Immature natural killer cell (primary cell): ENCODE measurements around the gene RHOXF1. TPM values are rescaled to one million over a fixed set of nuclear protein-coding genes. Genes with fewer than 3 reads are reported as not detected.
"Not testable (repeated sequence)": the region's sequence is repeated elsewhere in the genome, so short reads cannot be mapped to it uniquely, and the experiment has no call there.

Source experiments
- DNase-seq, 3 donors: peaks; one replicate each; pipeline ENCODE4 v3.0.0; 2022; ENCODE audit warnings: mixed read lengths in 1 of 3
- H3K27ac Mint-ChIP-seq, 6 donors: one replicate each; pipeline ENCODE4 v1.8.0; 2020; ENCODE audit warnings: mixed read lengths in 6 of 6, mild to moderate bottlenecking in 5 of 6, inconsistent platforms in 4 of 6, moderate library complexity in 3 of 6
- H3K27me3 Mint-ChIP-seq, 3 donors: one replicate each; pipeline ENCODE4 v1.8.0; 2020 to 2021; ENCODE audit warnings: low read depth in 3 of 3, mild to moderate bottlenecking in 3 of 3, mixed read lengths in 3 of 3, moderate library complexity in 3 of 3, inconsistent platforms in 1 of 3
- H3K36me3 Mint-ChIP-seq, 3 donors: one replicate each; pipeline ENCODE4 v1.8.0; 2020; ENCODE audit warnings: mixed read lengths in 3 of 3, inconsistent platforms in 2 of 3, mild to moderate bottlenecking in 2 of 3
- H3K4me1 Mint-ChIP-seq, 2 donors: one replicate each; pipeline ENCODE4 v1.8.0; 2020; ENCODE audit warnings: inconsistent platforms in 2 of 2, mild to moderate bottlenecking in 2 of 2, mixed read lengths in 2 of 2, moderate library complexity in 1 of 2
- H3K4me3 Mint-ChIP-seq, 5 donors: one replicate each; pipeline ENCODE4 v1.8.0; 2020; ENCODE audit warnings: mild to moderate bottlenecking in 5 of 5, mixed read lengths in 5 of 5, inconsistent platforms in 3 of 5, moderate library complexity in 3 of 5
- H3K9me3 Mint-ChIP-seq, 6 donors: one replicate each; pipeline ENCODE4 v1.8.0; 2020; ENCODE audit warnings: mild to moderate bottlenecking in 6 of 6, mixed read lengths in 6 of 6, inconsistent platforms in 4 of 6, moderate library complexity in 3 of 6
- polyA plus RNA-seq, 3 donors: library from polyadenylated mRNA; unstranded; fragments of 300-500 nt; fragmentation: Illumina TruSeq; gene quantifications; one replicate each; pipeline ENCODE4 v1.2.3, GENCODE V29; 2021

RHOXF1 gene, protein sequence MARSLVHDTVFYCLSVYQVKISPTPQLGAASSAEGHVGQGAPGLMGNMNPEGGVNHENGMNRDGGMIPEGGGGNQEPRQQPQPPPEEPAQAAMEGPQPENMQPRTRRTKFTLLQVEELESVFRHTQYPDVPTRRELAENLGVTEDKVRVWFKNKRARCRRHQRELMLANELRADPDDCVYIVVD
- polyA plus RNA-seq, result not detected

DNA sequence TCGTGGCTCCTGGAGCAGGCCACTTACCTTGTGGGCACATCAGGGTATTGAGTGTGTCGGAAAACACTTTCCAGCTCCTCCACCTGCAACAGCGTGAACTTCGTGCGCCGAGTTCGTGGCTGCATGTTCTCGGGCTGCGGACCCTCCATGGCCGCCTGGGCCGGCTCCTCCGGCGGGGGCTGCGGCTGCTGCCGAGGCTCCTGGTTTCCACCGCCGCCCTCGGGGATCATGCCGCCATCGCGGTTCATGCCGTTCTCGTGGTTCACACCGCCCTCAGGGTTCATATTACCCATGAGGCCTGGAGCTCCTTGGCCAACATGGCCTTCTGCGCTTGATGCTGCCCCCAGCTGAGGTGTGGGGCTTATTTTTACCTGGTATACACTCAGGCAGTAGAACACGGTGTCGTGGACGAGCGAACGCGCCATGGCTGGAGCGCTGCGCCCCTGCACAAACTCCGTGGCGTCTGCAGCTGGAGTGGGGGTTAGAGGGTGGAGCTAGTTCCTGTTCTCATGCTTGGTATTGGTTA, at the start of gene RHOXF1:
Gene RHOXF1 (minus strand): TSS at position 476 of the 526 bp plus-strand sequence. CDS start 51 bp downstream, at position 425.
- H3K4me1 Mint-ChIP-seq, result no peaks in the 10 kb centered on the region
- no peaks in the 10 kb centered on the region for H3K9me3 Mint-ChIP-seq
- H3K36me3 Mint-ChIP-seq, result peaks cover 0 to 3% (median 0%) of the 10 kb centered on the region in 3 donors
- H3K27ac Mint-ChIP-seq, result no peak within 1 kb of the TSS
- DNase-seq, result no peak
- H3K4me3 Mint-ChIP-seq, result no peak within 1 kb of the TSS
- peaks cover 0 to 3% (median 2%) of the 10 kb centered on the region in 3 donors for H3K27me3 Mint-ChIP-seq

DNA sequence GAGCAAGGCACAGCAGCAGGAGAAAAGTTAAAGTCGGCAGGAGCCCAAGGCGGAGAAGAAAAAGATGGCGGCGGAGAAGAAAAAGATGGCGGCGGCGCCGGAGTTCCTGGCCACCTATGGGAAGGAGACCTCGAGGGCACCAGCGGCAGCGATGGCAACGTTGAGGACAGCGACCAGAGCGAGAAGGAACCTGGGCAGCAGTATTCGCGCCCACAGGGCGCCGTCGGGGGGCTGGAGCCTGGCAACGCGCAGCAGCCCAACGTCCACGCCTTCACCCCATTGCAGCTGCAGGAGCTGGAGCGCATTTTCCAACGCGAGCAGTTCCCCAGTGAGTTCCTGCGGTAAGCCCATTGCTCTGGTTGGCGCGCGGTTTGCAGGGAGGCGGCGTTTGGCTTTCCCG, 43.4 kb upstream of the RHOXF1 start:
- H3K9me3 Mint-ChIP-seq, H3K4me1 Mint-ChIP-seq, DNase-seq, H3K27ac Mint-ChIP-seq, H3K36me3 Mint-ChIP-seq, H3K27me3 Mint-ChIP-seq, H3K4me3 Mint-ChIP-seq: not testable (repeated sequence)

DNA sequence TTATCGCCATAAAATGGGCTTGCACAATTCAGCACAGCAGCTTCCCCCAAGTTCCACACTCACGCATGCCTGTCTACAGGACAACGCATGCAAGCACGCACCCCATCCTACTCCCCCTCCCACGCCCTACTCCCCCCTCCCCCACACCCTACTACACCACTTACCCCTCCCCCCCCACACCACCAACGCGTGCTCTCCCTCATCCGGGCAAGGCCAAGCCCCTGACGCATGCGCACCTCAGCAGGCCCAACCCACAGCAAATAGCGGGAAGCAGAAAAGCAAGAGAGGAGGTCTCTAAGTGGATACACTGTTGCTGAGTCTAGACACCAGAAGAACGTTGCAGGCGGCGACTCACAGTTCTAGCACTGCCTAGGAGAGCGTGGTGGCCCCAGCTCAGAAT, 42.6 kb upstream of the RHOXF1 start, which contains the start of gene RHOXF2:
Gene RHOXF2 (plus strand): TSS at position 301 of the 400 bp plus-strand sequence. CDS start 138 bp downstream, outside the sequence.
- DNase-seq, H3K4me1 Mint-ChIP-seq, H3K9me3 Mint-ChIP-seq, H3K36me3 Mint-ChIP-seq, H3K4me3 Mint-ChIP-seq, H3K27ac Mint-ChIP-seq, H3K27me3 Mint-ChIP-seq: not testable (repeated sequence)

DNA sequence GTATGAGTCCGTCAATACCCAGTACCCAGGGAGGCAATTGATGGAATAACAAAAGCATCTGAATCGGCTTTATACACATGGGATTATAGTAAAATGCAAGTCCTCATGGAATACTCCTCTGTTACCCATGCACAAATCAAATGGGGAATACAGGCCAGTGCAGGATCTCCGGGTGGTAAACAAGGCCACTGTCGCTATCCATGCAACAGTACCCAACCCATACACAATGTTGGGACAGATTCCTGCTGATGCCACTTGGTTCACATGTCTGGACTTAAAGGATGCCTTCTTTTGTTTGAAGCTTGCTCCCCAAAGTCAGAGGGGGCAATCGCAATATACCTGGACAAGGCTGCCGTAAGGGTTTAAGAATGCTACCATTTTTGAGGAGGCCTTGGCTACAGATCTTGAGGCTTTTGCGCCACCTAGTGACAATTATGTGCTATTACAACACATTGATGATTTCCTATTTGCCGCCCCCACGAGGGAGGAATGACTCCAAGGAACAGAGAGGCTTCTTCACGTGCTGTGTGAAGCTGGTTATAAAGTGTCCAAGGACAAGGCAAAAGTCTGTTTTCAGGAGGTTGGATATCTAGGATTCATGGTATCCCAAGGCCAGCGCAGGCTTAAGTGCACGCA, 34.5 kb upstream of the RHOXF1 start:
- not testable (repeated sequence) for H3K36me3 Mint-ChIP-seq, H3K27me3 Mint-ChIP-seq, H3K9me3 Mint-ChIP-seq, H3K27ac Mint-ChIP-seq, DNase-seq, H3K4me3 Mint-ChIP-seq
- peaks cover 23 to 26% of the 10 kb centered on the region in 2 donors for H3K4me1 Mint-ChIP-seq

DNA sequence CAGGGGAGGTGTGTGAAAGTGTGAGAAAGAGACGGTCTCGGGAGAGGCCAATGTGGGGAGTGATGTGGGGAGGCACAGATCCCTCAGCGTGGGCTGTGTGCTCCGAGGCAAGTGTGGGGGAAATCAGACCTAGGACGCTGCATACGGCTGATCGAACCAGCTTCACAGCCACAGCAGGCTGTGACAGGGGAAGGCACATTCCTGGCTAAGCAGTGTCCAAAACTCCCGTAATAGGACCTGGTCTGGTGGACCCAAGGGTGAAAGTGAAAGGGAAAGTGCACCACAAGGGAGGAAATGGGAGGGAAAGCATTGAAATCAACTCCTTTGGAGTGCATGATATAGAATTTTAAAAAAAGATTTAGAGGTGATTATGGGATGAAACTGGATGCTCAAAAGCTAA, 31.8 kb upstream of the RHOXF1 start:
- H3K4me1 Mint-ChIP-seq, result peaks cover 35 to 41% of the 10 kb centered on the region in 2 donors
- H3K4me3 Mint-ChIP-seq, result peak overlapping the region in 4 of 5 donors; percentile 3 to 28 (median 12)
- no peaks in the 10 kb centered on the region for H3K36me3 Mint-ChIP-seq
- H3K27ac Mint-ChIP-seq, result peak overlapping the region in 1 of 6 donors; percentile 70
- no peak for DNase-seq
- no peaks in the 10 kb centered on the region for H3K9me3 Mint-ChIP-seq
- H3K27me3 Mint-ChIP-seq, result peaks cover 0 to 5% (median 2%) of the 10 kb centered on the region in 3 donors

DNA sequence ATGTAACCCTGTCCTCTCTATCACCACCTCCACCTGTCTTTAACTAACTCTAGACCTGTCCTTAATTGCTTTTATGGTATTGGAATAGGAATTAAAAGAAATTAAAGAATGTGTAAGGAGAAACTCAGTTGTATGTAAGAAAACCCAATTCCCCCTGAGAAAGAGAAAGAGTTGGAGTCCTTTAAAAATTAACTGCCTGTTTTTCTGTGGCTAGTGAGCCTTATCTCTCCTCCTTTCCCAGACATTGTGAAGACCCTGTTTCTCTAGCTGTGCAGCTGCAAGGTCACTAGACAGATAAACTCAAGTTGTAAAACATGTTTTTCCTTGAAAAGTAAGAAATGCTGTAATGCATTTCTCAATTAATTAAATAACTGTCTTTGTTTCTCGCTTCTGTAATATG, 30.6 kb upstream of the RHOXF1 start:
- not testable (repeated sequence) for H3K27me3 Mint-ChIP-seq, H3K36me3 Mint-ChIP-seq, H3K9me3 Mint-ChIP-seq, DNase-seq
- Mint-ChIP-seq H3K27ac (peak overlapping the region in 4 of 6 donors; percentile 1 to 76 (median 42)), H3K4me1 (peaks cover 35 to 41% of the 10 kb centered on the region in 2 donors), H3K4me3 (peak overlapping the region in 2 of 5 donors; percentile 55 to 70)

DNA sequence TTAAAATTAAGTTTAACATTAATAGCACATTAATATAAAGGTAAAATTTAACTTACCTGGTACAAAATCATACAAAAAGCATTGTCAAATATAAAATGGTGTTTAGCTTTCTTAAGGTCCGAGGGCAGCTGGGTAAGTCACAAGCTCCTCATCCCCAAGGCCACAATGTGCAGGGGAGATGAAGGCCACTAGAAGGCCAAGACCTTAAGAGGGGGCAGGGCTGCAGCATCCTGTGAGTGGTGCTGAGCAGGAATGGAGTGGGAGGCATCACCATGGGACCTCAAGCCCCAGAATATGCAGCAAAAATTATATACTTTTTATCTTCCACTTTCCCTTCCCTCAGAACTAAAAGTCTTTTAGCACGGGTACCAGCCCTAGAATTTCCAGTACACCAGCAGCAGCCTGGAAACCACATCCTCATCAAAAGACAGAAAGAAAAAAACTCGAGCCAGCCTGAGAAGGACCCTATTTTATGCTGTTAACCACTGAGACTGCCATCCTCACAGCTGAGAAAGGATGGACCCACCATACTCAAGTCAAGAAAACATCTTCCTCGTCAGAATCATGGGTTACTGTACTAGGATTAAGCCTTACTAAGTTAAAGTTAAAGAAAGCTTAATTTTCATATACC, 29.7 kb upstream of the RHOXF1 start:
- peak; percentile 26 to 34 (median 29) for DNase-seq
- Mint-ChIP-seq H3K9me3 (no peaks in the 10 kb centered on the region), H3K27me3 (peaks cover 0 to 5% (median 2%) of the 10 kb centered on the region in 3 donors), H3K36me3 (no peaks in the 10 kb centered on the region), H3K27ac (peak overlapping the region; percentile 8 to 84 (median 68)), H3K4me3 (peak overlapping the region in 3 of 5 donors; percentile 28 to 70 (median 55)), H3K4me1 (peaks cover 37 to 48% of the 10 kb centered on the region in 2 donors)

DNA sequence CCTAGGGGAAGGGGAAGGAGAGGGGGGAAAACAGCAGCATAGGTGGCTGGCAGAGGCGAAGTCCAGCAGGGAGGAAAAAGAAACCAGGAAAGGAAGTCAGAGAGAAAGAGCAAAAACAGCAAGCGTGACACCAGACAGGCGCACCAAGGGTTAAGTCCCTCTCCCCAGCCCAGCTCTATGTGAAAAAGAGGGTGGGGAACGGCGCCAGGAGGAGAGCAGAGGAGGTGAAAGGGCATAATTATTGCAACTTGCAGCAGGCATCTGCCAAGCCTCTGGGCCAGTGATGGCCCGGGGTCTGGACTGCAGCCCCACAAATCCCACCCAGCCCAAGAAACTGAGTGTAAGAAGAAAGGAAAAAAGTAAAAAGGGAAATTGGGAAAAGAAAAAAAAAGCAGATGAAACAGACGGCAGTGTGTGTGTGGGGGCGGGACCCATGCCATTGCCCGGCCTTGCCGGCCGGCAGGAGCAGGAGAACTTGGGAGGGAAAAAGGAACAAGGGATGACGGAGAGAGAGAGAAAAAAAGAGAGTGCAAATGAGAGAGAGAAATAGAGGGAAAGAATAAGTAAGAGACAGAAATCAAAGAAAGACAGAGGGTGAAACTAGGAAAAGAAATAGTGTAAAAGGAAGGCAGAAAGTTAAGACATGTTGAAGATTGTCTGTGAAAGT, 28.6 kb upstream of the RHOXF1 start:
- peaks cover 37 to 50% of the 10 kb centered on the region in 2 donors for H3K4me1 Mint-ChIP-seq

DNA sequence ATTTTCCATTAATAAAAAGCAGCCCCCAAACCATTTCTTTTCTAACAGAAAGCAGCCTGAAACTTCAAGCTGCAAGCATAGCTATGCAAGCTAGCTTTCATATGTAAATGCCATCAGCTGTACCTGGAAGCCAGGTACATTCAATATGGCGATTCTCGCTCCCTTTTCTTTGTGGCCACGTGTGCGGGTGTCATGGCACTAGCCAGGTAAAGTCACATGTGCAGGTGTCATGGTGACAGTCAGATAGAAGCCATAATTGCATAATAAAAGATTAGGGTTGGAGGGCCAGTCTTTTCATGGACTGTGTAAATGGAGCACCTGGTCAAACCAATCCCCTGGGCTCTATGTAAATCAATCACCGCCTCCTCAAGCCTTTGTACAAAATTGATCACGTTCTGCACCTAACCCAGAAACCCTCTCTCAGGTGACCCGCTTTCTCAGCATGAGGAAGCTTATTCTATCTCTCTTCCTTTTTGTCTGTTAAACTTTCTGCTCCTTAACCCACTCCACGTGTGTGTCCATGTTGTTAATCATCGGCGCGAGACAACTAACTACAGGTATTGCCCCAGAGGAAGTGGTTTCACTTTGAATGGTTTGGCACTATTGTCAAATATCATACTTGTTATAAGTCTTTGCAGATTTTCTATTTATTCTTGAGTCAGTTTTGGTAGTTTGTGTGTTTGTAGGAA, 24.7 kb upstream of the RHOXF1 start:
- no peaks in the 10 kb centered on the region for H3K36me3 Mint-ChIP-seq
- H3K9me3 Mint-ChIP-seq, result no peaks in the 10 kb centered on the region
- H3K4me1 Mint-ChIP-seq, result peaks cover 16 to 26% of the 10 kb centered on the region in 2 donors
- H3K27me3 Mint-ChIP-seq, result peaks cover 0 to 5% (median 0%) of the 10 kb centered on the region in 3 donors
- H3K4me3 Mint-ChIP-seq, result peak overlapping the region in 3 of 5 donors; percentile 0 to 63 (median 29)
- no peak for DNase-seq
- peak overlapping the region in 1 of 6 donors; percentile 20 for H3K27ac Mint-ChIP-seq

More for the DNA sequence above, 28.6 kb upstream of the RHOXF1 start:
- no peaks in the 10 kb centered on the region for H3K9me3 Mint-ChIP-seq
- H3K27me3 Mint-ChIP-seq, result peaks cover 0 to 5% (median 2%) of the 10 kb centered on the region in 3 donors
- no peak for DNase-seq
- peak overlapping the region; percentile 5 to 57 (median 22) for H3K4me3 Mint-ChIP-seq
- no peaks in the 10 kb centered on the region for H3K36me3 Mint-ChIP-seq
- H3K27ac Mint-ChIP-seq, result peak overlapping the region in 3 of 6 donors; percentile 13 to 34 (median 19)

DNA sequence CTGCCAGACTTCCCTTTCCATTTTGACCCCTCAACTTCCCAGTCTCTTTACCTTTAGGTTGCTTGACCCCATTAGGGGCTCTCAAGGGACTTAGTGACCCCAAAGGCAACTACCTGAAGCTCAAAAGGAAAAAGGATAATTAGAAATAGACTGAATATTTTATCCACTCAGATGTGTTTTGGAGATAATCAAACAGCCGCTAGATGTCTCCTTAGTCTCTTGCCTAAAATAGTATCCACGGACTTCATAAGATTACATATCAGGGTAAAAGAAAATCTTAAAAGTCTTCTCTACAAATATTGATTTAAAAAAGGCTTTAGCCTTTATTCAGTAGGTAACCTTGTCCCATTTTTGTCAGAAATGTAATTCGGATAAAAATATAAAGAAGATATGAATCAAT, 21.7 kb upstream of the RHOXF1 start:
- no peak for DNase-seq
- Mint-ChIP-seq H3K27ac (no peak overlapping the region), H3K9me3 (no peaks in the 10 kb centered on the region), H3K4me3 (no peak overlapping the region), H3K36me3 (no peaks in the 10 kb centered on the region), H3K27me3 (no peaks in the 10 kb centered on the region), H3K4me1 (peaks cover 2 to 8% of the 10 kb centered on the region in 2 donors)

DNA sequence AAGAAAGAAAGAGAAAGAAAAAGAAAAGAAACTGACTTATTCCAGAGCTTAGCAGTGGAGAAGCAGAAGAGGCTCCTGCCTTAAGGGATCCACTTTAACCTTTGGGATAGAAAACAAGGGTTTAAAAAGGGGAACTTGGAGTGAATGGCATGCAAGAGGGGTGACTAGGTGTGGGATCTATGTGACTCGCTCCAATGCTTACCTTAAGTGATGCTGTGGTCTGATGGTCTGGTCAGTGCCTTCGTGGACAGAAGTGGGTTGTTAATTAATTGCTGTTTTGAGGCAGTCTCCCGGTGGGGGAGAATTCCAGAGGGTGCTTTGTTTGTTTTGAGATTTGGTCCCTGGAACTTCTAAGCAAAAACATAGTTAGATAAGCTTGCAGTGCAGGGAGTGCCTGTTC, 21.1 kb upstream of the RHOXF1 start:
- Mint-ChIP-seq H3K36me3 (no peaks in the 10 kb centered on the region), H3K9me3 (no peaks in the 10 kb centered on the region), H3K27me3 (no peaks in the 10 kb centered on the region), H3K27ac (no peak overlapping the region), H3K4me1 (peaks cover 2 to 8% of the 10 kb centered on the region in 2 donors), H3K4me3 (no peak overlapping the region)
- DNase-seq, result no peak

DNA sequence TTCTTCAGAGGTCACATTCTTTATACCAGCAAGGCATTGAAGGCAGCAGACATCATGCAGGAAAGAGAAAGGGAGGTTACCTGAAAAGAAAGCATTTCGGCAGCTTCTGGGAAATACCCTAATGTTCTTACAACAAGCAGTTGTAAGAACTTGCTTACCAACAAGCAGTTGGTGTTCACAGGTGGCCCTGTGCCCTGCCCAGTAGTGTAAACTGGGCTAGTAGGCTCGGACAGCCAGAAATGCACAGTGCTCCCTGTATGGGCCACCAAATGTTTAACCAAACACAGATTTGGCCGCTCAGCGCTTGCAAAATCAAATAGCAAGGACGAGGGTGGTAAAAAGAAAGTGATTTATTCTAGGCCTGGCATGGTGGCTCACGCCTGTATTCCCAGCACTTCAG, 20.4 kb upstream of the RHOXF1 start:
- Mint-ChIP-seq H3K27ac (no peak overlapping the region), H3K4me3 (no peak overlapping the region), H3K36me3 (no peaks in the 10 kb centered on the region)

DNA sequence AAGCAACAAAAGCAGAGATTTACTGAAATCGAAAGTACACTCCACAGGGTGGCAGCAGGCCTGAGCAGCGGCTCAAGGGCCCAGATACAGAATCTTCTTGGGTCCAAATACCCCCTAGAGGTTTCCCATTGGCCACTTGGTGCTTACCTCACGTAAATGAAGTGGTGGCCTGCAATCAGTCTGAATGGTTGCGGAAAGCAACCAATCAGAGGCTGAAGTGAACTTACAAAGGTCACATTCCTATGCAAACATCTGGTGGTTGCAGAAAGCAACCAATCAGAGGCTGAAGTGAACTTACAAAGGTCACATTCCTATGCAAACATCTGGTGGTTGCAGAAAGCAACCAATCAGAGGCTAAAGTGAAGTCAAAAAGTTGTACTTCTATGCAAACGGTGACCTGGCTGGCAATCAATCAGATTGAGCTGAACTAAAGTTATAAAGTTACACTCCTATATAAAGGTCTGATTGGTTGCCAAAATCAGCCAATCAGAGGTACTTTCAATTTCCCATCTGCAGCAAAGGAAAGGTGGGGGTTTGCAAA, 12.7 kb upstream of the RHOXF1 start:
- DNase-seq, H3K27me3 Mint-ChIP-seq, H3K27ac Mint-ChIP-seq, H3K4me1 Mint-ChIP-seq, H3K9me3 Mint-ChIP-seq, H3K4me3 Mint-ChIP-seq, H3K36me3 Mint-ChIP-seq: not testable (repeated sequence)

More for the DNA sequence above, 20.4 kb upstream of the RHOXF1 start:
- Mint-ChIP-seq H3K27me3 (no peaks in the 10 kb centered on the region), H3K4me1 (peaks cover 2 to 8% of the 10 kb centered on the region in 2 donors), H3K9me3 (no peaks in the 10 kb centered on the region)
- no peak for DNase-seq
